PC-3 (cell line): ENCODE measurements around the gene CNKSR3.

Experiments
- EZH2 ChIP-seq: fragments of 300-600 bp; sonication (generic); IDR thresholded peaks from one replicate; pipeline ENCODE4 v1.6.1; 2017; ENCODE audit warnings: antibody characterized with exemption, mild to moderate bottlenecking, low read length; ENCODE audit not compliant: unreplicated experiment
- TF ChIP-seq, protein P1 (sequence below): fragments of 300-600 bp; sonication (generic); conservative IDR thresholded peaks from 2 replicates; pipeline ENCODE4 v1.5.1; 2017; ENCODE audit warnings: antibody characterized with exemption, low read depth, mild to moderate bottlenecking, low read length

DNA sequence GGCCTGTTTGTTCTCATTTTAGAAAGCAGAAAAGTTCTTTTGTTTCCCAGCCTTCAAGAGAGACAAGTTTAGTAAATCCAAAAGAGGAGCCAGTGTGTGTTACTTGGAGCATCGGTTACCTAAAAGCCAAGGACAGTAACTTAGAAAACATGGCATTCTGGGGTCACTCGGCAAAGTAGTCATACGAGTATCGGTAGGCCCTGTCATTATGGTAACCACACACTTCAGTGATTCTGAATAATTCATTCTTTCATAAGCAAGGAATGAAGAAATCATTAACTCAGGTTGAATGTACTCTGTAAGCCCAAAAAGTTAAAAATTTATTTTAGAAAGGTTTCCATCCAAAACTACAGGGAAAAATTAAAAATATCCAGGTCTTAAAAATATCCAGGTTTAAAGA, 34.0 kb downstream of the CNKSR3 start:
- TF ChIP-seq, protein P1, sequence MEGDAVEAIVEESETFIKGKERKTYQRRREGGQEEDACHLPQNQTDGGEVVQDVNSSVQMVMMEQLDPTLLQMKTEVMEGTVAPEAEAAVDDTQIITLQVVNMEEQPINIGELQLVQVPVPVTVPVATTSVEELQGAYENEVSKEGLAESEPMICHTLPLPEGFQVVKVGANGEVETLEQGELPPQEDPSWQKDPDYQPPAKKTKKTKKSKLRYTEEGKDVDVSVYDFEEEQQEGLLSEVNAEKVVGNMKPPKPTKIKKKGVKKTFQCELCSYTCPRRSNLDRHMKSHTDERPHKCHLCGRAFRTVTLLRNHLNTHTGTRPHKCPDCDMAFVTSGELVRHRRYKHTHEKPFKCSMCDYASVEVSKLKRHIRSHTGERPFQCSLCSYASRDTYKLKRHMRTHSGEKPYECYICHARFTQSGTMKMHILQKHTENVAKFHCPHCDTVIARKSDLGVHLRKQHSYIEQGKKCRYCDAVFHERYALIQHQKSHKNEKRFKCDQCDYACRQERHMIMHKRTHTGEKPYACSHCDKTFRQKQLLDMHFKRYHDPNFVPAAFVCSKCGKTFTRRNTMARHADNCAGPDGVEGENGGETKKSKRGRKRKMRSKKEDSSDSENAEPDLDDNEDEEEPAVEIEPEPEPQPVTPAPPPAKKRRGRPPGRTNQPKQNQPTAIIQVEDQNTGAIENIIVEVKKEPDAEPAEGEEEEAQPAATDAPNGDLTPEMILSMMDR: no peak
- no peak for TF ChIP-seq EZH2
